Heart left ventricle (tissue), 13 donors: ENCODE data around the gene HGFAC.

ENCODE experiments used
- CTCF ChIP-seq, 12 donors: fragments of 200-600 bp; sonication (generic) in 4 of 12; IDR thresholded peaks; one replicate each; pipeline versions ENCODE4 v1.5.0 to v1.8.0; 2018 to 2022; ENCODE audit warnings: antibody characterized with exemption in 12 of 12, mild to moderate bottlenecking in 5 of 12
- POLR2A ChIP-seq, 2 donors: fragments of 450-650 bp; IDR thresholded peaks; one replicate each; pipeline ENCODE4 v1.6.1; 2017; ENCODE audit warnings: antibody characterized with exemption in 2 of 2, mild to moderate bottlenecking in 2 of 2, moderate library complexity in 2 of 2
- donor health status: ischemic (EF 13 %, LVEDD 7.1; RV severe dilation, severe dysfunction).
- donor health status: DM: no; HTN: yes; CAD: no.
- donor health status: DM: no; HTN: no; CAD: no.
- donor health status: ischemic (EF 25% LVEDD 6.9; RV normal size, moderate dysfunction).
- donor health status: ischemic (EF 25% LVEDD 5.7; RV mildly dilated, moderate dysfunction).
- donor health status: ischemic (EF 35%, LVEDD 5.7; RV mildly dilated, moderate dysfunction).
- donor health status: nonischemic (EF 11% LVEDD 7.7; RV severe dilation, severe dysfunction).
- donor health status: DM: yes; HTN: yes; CAD: no.
- donor health status: PGD.
- donor health status: ischemic (EF 29% LVEDD 5.4; RV normal size, mild dysfunction).
- donor health status: nonischemic (EF 23%, LVEDD 6.1; RV moderate dilation, normal function).

DNA sequence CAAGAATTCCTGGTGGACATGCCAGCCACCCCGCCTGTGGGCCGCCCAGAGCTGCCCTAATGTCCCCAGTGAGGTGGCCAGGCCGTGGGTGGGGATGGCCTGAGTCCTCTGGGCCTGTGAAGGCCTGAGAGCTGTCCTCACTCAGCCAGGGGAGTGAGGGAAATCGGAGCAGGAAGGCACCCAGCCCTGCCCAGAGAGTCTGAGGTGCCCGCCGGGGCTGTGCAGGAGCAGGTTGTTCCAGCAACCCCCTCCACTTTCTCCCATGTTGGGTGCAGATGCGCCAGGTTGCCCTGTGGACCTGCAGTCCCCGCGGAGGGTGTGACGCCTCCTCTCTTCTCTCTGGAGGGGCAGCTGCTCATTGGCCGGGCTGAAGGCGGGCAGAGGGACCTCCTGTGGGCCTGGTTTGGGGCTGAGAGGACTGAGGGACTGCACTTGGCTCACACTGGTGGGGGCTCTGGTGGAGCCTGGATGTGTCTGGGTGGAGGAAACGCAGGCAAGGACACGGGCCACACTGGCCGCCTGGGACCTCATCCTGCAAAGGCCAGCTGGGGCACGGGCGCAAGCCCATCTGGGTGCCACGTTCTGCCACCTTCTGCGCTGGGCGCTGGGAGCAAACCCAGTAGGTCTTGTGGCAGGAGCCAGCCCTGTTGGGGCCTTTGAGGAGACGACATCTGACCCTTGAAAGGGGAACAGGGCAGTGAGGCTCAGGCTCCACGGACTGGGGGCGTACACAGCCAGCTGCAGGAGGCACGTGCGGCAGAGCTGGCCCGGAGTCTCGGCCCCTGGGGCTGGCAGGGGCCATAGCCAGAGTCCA is 35.4 kb downstream of the HGFAC start:
- TF ChIP-seq POLR2A (IDR thresholded peaks at IDR 0.05) (no peak), CTCF (IDR thresholded peaks at IDR 0.05) (no peak)
